Peyer's patch (tissue), 4 donors: ENCODE data around the gene C2orf81.

Experiments used
- POLR2A ChIP-seq, 2 donors: fragments of 450-650 bp; IDR thresholded peaks; one replicate each; pipeline ENCODE4 v1.5.1; 2017; ENCODE audit warnings: antibody characterized with exemption in 2 of 2, mild to moderate bottlenecking in 2 of 2, moderate library complexity in 2 of 2
- TF ChIP-seq, protein P1 (sequence below), 6 experiments: fragments of 450-650 bp in 4 of 6; fragments of 200-600 bp in 2 of 6; sonication (generic) in 1 of 6; IDR thresholded peaks; one replicate each; pipeline ENCODE4 v1.5.1; 2017 to 2019; ENCODE audit warnings: antibody characterized with exemption in 6 of 6, mild to moderate bottlenecking in 3 of 6, moderate library complexity in 1 of 6

DNA sequence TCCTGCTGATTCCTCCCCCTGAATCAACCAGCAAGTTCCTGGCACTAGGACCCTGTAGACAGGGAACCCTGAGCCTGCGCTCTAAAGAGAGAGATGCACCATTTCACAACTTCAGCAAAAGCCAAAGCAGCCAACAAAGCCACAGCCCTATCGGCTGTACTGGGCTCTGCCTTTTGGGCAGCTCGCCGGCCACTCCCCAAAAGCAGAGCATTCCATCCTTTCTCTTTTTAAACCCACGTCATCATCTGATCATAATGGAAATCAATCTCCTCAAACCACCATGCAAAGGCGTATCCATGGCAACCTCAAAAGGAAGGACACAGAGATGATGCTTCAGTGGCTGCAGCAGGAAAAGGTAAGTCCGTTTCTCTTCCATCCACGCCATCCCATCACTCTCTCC is 36.0 kb downstream of the C2orf81 start:
- TF ChIP-seq, protein P1, sequence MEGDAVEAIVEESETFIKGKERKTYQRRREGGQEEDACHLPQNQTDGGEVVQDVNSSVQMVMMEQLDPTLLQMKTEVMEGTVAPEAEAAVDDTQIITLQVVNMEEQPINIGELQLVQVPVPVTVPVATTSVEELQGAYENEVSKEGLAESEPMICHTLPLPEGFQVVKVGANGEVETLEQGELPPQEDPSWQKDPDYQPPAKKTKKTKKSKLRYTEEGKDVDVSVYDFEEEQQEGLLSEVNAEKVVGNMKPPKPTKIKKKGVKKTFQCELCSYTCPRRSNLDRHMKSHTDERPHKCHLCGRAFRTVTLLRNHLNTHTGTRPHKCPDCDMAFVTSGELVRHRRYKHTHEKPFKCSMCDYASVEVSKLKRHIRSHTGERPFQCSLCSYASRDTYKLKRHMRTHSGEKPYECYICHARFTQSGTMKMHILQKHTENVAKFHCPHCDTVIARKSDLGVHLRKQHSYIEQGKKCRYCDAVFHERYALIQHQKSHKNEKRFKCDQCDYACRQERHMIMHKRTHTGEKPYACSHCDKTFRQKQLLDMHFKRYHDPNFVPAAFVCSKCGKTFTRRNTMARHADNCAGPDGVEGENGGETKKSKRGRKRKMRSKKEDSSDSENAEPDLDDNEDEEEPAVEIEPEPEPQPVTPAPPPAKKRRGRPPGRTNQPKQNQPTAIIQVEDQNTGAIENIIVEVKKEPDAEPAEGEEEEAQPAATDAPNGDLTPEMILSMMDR (IDR thresholded peaks at IDR 0.05), result no peak
- TF ChIP-seq POLR2A (IDR thresholded peaks at IDR 0.05), result no peak
